GM18870 (cell line): ENCODE data around the gene HOXB9.

Experiments
- ATAC-seq: cut with Tn5 transposase; IDR thresholded peaks from one replicate; pipeline ENCODE4 v1.9.1; 2021; ENCODE audit warnings: moderate library complexity; ENCODE audit not compliant: unreplicated experiment

HOXB9 gene

GRCh38 chr17:48612854-48613691 lies 13.1 kb downstream of the HOXB9 start:
- no peak for ATAC-seq

GRCh38 chr17:48612456-48612853 lies 13.7 kb downstream of the HOXB9 start:
- ATAC-seq = no peak

- ATAC-seq = no peak
Observed at GRCh38 chr17:48611681-48612455, 14.3 kb downstream of the HOXB9 start.

GRCh38 chr17:48611213-48611612 lies 14.9 kb downstream of the HOXB9 start:
- no peak for ATAC-seq

GRCh38 chr17:48610282-48611211 lies 15.6 kb downstream of the HOXB9 start, which contains the start of gene HOXB7:
TSS of gene HOXB7 (minus strand) at chr17:48611017. CDS start at chr17:48610918, 99 bp downstream.
- no peak for ATAC-seq

GRCh38 chr17:48609759-48610281 lies 16.3 kb downstream of the HOXB9 start:
- no peak for ATAC-seq

- ATAC-seq = no peak
Observed at GRCh38 chr17:48609033-48609432, 17.1 kb downstream of the HOXB9 start.

GRCh38 chr17:48608494-48608834 lies 17.7 kb downstream of the HOXB9 start:
- no peak for ATAC-seq

GRCh38 chr17:48606892-48607614 lies 19.1 kb downstream of the HOXB9 start:
- no peak for ATAC-seq

GRCh38 chr17:48605991-48606891 lies 19.9 kb downstream of the HOXB9 start:
- ATAC-seq = no peak

- ATAC-seq = no peak
Observed at GRCh38 chr17:48605409-48605919, 20.7 kb downstream of the HOXB9 start.

GRCh38 chr17:48604770-48605329 lies 21.3 kb downstream of the HOXB9 start, which contains the start of gene HOXB6:
TSS of gene HOXB6 (minus strand) at chr17:48604986. CDS start at chr17:48598150, 6,836 bp downstream.
- ATAC-seq = no peak

GRCh38 chr17:48603959-48604769 lies 22.0 kb downstream of the HOXB9 start:
- no peak for ATAC-seq

- ATAC-seq = no peak
Observed at GRCh38 chr17:48601539-48602425, 24.4 kb downstream of the HOXB9 start.

GRCh38 chr17:48601207-48601538 lies 25.0 kb downstream of the HOXB9 start:
- ATAC-seq = no peak

GRCh38 chr17:48600244-48601098 lies 25.7 kb downstream of the HOXB9 start:
- no peak for ATAC-seq
